Medulla oblongata (tissue), 1 donor: Measurements from ENCODE around the gene CSF3R.

ENCODE experiments used
- DNase-seq: peaks from one replicate; pipeline ENCODE4 v3.0.0-alpha.2; 2015; ENCODE audit errors: extremely low spot score

The CSF3R gene

GRCh38 chr1:36463463-36463802 is 19.3 kb downstream of the CSF3R start:
- no peak for DNase-seq

GRCh38 chr1:36458910-36459309 is 23.8 kb downstream of the CSF3R start:
- no peak for DNase-seq

- DNase-seq: no peak
Observed at GRCh38 chr1:36457691-36458090, 25.0 kb downstream of the CSF3R start.

- DNase-seq: no peak
Observed at GRCh38 chr1:36456391-36456928, 26.3 kb downstream of the CSF3R start.

GRCh38 chr1:36455386-36455785 is 27.3 kb downstream of the CSF3R start:
- no peak for DNase-seq

GRCh38 chr1:36453600-36454388 is 28.9 kb downstream of the CSF3R start:
- DNase-seq: no peak

- no peak for DNase-seq
Observed at GRCh38 chr1:36453051-36453450, 29.7 kb downstream of the CSF3R start.

- no peak for DNase-seq
Observed at GRCh38 chr1:36450919-36451305, 31.8 kb downstream of the CSF3R start.

GRCh38 chr1:36450270-36450918 is 32.3 kb downstream of the CSF3R start, which contains the start of gene OSCP1:
Gene OSCP1, minus strand, starts transcription at chr1:36450451. Its CDS starts 82 bp downstream, at chr1:36450369.
- DNase-seq: peak; percentile 97

GRCh38 chr1:36448530-36449056 is 34.1 kb downstream of the CSF3R start:
- DNase-seq: no peak

- DNase-seq: no peak
Observed at GRCh38 chr1:36447450-36447849, 35.3 kb downstream of the CSF3R start.

- no peak for DNase-seq
Observed at GRCh38 chr1:36446746-36447145, 36.0 kb downstream of the CSF3R start.

GRCh38 chr1:36446271-36446670 is 36.4 kb downstream of the CSF3R start:
- peak; percentile 41 for DNase-seq

GRCh38 chr1:36443297-36443696 is 39.4 kb downstream of the CSF3R start:
- DNase-seq: no peak

- no peak for DNase-seq
Observed at GRCh38 chr1:36442337-36442736, 40.4 kb downstream of the CSF3R start.

GRCh38 chr1:36440646-36441045 is 42.1 kb downstream of the CSF3R start:
- DNase-seq: no peak

GRCh38 chr1:36440044-36440443 is 42.7 kb downstream of the CSF3R start:
- no peak for DNase-seq

GRCh38 chr1:36438715-36439114 is 44.0 kb downstream of the CSF3R start:
- no peak for DNase-seq

- DNase-seq: no peak
Observed at GRCh38 chr1:36436821-36437220, 45.9 kb downstream of the CSF3R start.

- no peak for DNase-seq
Observed at GRCh38 chr1:36433102-36433501, 49.6 kb downstream of the CSF3R start.

- no peak for DNase-seq
Observed at GRCh38 chr1:36432616-36433015, 50.1 kb downstream of the CSF3R start.

- DNase-seq: no peak
Observed at GRCh38 chr1:36425791-36426190, 56.9 kb downstream of the CSF3R start.

GRCh38 chr1:36421649-36422048 is 61.1 kb downstream of the CSF3R start:
- no peak for DNase-seq
